IMR-90 (cell line): Measurements from ENCODE around the gene SEL1L3. TPM values are rescaled to one million over a fixed set of nuclear protein-coding genes. Genes with fewer than 3 reads are reported as not detected.

Experiments used
- ATAC-seq: fragments of 200-7000 bp; cut with Tn5 transposase; 2 replicates; pipeline ENCODE4 v1.9.1; 2020; ENCODE audit warnings: low read depth, mild to moderate bottlenecking, moderate library complexity
- BruUV-seq: library from RNA; stranded (reverse); fragments of 400-500 nt; replicated peaks from 2 replicates; lab custom pipeline; 2021; lab: Mats Ljungman, UMichigan
- CTCF ChIA-PET: fragments of 300-600 bp; formaldehyde crosslinking; extraction: SDS; loops from one replicate; lab custom pipeline; 2021; ENCODE audit warnings: antibody characterized with exemption; lab: Yijun Ruan, JAX
- POLR2A ChIA-PET: fragments of 300-600 bp; sonication (Branson Sonifier 250); formaldehyde crosslinking; loops from one replicate; lab custom pipeline; 2022; ENCODE audit warnings: antibody characterized with exemption; ENCODE audit not compliant: unreplicated experiment; lab: Charles Lee
- DNase-seq: peaks from one replicate; pipeline ENCODE4 v3.0.0; 2013
- H2AFZ ChIP-seq: replicated peaks from 2 replicates; pipeline ENCODE3; 2013; ENCODE audit warnings: low read length, mild to moderate bottlenecking; ENCODE audit not compliant: poor library complexity
- H2AK5ac ChIP-seq: 2 replicates; pipeline ENCODE4 v1.6.1; 2013; ENCODE audit warnings: low read depth, low read length, inconsistent platforms
- H2AK9ac ChIP-seq: replicated peaks from 2 replicates; pipeline ENCODE3; 2013; ENCODE audit warnings: mild to moderate bottlenecking, low read depth, low read length, moderate library complexity; ENCODE audit not compliant: poor library complexity
- H2BK120ac ChIP-seq: 2 replicates; pipeline ENCODE4 v1.6.1; 2013; ENCODE audit warnings: low read depth, low read length, inconsistent platforms
- H2BK15ac ChIP-seq: 3 replicates; pipeline ENCODE4 v1.6.1; 2013; ENCODE audit warnings: low read depth, low read length, inconsistent platforms
- H2BK20ac ChIP-seq: 2 replicates; pipeline ENCODE4 v1.6.1; 2013; ENCODE audit warnings: low read depth, mild to moderate bottlenecking, inconsistent platforms, low read length, moderate library complexity
- H2BK5ac ChIP-seq: 2 replicates; pipeline ENCODE4 v1.6.1; 2013; ENCODE audit warnings: mild to moderate bottlenecking, low read depth, low read length, inconsistent platforms; ENCODE audit not compliant: poor library complexity, severe bottlenecking
- H3K14ac ChIP-seq: replicated peaks from 2 replicates; pipeline ENCODE4 v1.6.1; 2013; ENCODE audit warnings: low read depth, low read length, inconsistent platforms
- H3K18ac ChIP-seq: 2 replicates; pipeline ENCODE4 v1.6.1; 2013; ENCODE audit warnings: low read depth, low read length, control low read depth
- H3K23ac ChIP-seq: 2 replicates; pipeline ENCODE4 v1.6.1; 2013; ENCODE audit warnings: low read depth, low read length, inconsistent platforms
- H3K27ac ChIP-seq: 2 replicates; pipeline ENCODE4 v1.5.1; 2013; ENCODE audit warnings: mild to moderate bottlenecking, control low read depth, low read length; ENCODE audit not compliant: insufficient read depth
- H3K27me3 ChIP-seq: 2 replicates; pipeline ENCODE4 v1.6.1; 2013; ENCODE audit warnings: low read length; ENCODE audit not compliant: control insufficient read depth, insufficient read depth
- H3K36me3 ChIP-seq: 2 replicates; pipeline ENCODE4 v1.6.1; 2013; ENCODE audit warnings: low read length, mixed read lengths; ENCODE audit not compliant: control insufficient read depth, insufficient read depth
- H3K4ac ChIP-seq: 2 replicates; pipeline ENCODE4 v1.6.1; 2013; ENCODE audit warnings: low read depth, low read length, inconsistent platforms
- H3K4me1 ChIP-seq: 2 replicates; pipeline ENCODE4 v1.6.1; 2013; ENCODE audit warnings: low read length, mixed read lengths; ENCODE audit not compliant: control insufficient read depth, insufficient read depth
- H3K4me2 ChIP-seq: 2 replicates; pipeline ENCODE4 v1.6.1; 2013; ENCODE audit warnings: low read depth, mild to moderate bottlenecking, control low read depth, low read length, moderate library complexity
- H3K4me3 ChIP-seq: 2 replicates; pipeline ENCODE4 v1.5.1; 2013; ENCODE audit warnings: low read depth, mild to moderate bottlenecking, control low read depth, low read length, moderate library complexity; ENCODE audit not compliant: insufficient read depth
- H3K56ac ChIP-seq: 2 replicates; pipeline ENCODE4 v1.6.1; 2013; ENCODE audit warnings: low read length, inconsistent platforms; ENCODE audit not compliant: insufficient read depth; ENCODE audit errors: extremely low read depth
- H3K79me1 ChIP-seq, 2 experiments: 2 replicates each; pipeline ENCODE4 v1.6.1; 2013; ENCODE audit warnings: low read length in 2 of 2, inconsistent platforms in 1 of 2, low read depth in 1 of 2
- H3K9ac ChIP-seq: 2 replicates; pipeline ENCODE4 v1.6.1; 2013; ENCODE audit warnings: low read depth, low read length, control low read depth
- H3K9me1 ChIP-seq: 2 replicates; pipeline ENCODE4 v1.6.1; 2013; ENCODE audit warnings: low read length, inconsistent platforms; ENCODE audit not compliant: insufficient read depth
- H3K9me3 ChIP-seq: 2 replicates; pipeline ENCODE4 v1.6.1; 2013; ENCODE audit warnings: low read length; ENCODE audit not compliant: control insufficient read depth, insufficient read depth
- H4K20me1 ChIP-seq: 2 replicates; pipeline ENCODE4 v1.6.1; 2013; ENCODE audit warnings: low read length, inconsistent platforms; ENCODE audit not compliant: insufficient read depth
- H4K5ac ChIP-seq: 2 replicates; pipeline ENCODE4 v1.6.1; 2013; ENCODE audit warnings: mild to moderate bottlenecking, low read depth, low read length, control low read depth
- H4K8ac ChIP-seq, 2 experiments: 2 replicates each; pipeline ENCODE4 v1.6.1; 2013; ENCODE audit warnings: low read depth in 2 of 2, low read length in 2 of 2, control low read depth in 1 of 2, inconsistent platforms in 1 of 2
- H4K91ac ChIP-seq: 2 replicates; pipeline ENCODE4 v1.6.1; 2013; ENCODE audit warnings: low read depth, low read length, inconsistent platforms; ENCODE audit not compliant: insufficient read depth
- BHLHE40 ChIP-seq: fragments of 150-350 bp; IDR thresholded peaks from 2 replicates; pipeline ENCODE4 v1.6.1; 2016; ENCODE audit warnings: mild to moderate bottlenecking, low read depth, low read length
- ELK1 ChIP-seq: fragments of 150-350 bp; IDR thresholded peaks from 2 replicates; pipeline ENCODE4 v1.6.1; 2016; ENCODE audit warnings: low read depth, mild to moderate bottlenecking, low read length, moderate library complexity, borderline replicate concordance
- MAFK ChIP-seq: IDR thresholded peaks from 2 replicates; pipeline ENCODE4 v1.6.1; 2012; ENCODE audit warnings: low read depth, low read length, improper control_type of control experiment
- MXI1 ChIP-seq: IDR thresholded peaks from 2 replicates; pipeline ENCODE4 v1.6.1; 2012; ENCODE audit warnings: low read depth, mild to moderate bottlenecking, low read length, moderate library complexity, borderline replicate concordance
- NFE2L2 ChIP-seq: fragments of 150-350 bp; IDR thresholded peaks from 2 replicates; pipeline ENCODE4 v1.6.1; 2016; ENCODE audit warnings: low read depth, mild to moderate bottlenecking, low read length
- RAD21 ChIP-seq: IDR thresholded peaks from 2 replicates; pipeline ENCODE4 v1.6.1; 2012; ENCODE audit warnings: low read length, improper control_type of control experiment
- RFX5 ChIP-seq: IDR thresholded peaks from 2 replicates; pipeline ENCODE4 v1.8.0; 2012; ENCODE audit warnings: low read depth, mild to moderate bottlenecking, low read length, moderate library complexity
- USF2 ChIP-seq: fragments of 150-350 bp; IDR thresholded peaks from 2 replicates; pipeline ENCODE4 v1.6.1; 2017; ENCODE audit warnings: mild to moderate bottlenecking, antibody characterized with exemption, low read length, low read depth
- WGBS, 2 experiments: methylation state at CpG; one replicate each; pipeline versions ENCODE4 v1.1.5 to v1.1.7; 2013; ENCODE audit warnings: missing lambda C conversion rate in 2 of 2; ENCODE audit not compliant: insufficient read length in 1 of 2; ENCODE audit errors: extremely low coverage in 2 of 2; 5-methylcytosine and 5-hydroxymethylcytosine counted together
- dilution Hi-C: fragments of 300-500 bp; cut with HindIII; formaldehyde crosslinking; loops from one replicate; pipeline ENCODE4 v1.14.3; 2018; ENCODE audit warnings: low sequenced_read_pairs; ENCODE audit not compliant: unreplicated experiment
- in situ Hi-C: fragments of 300-500 bp; cut with MboI; formaldehyde crosslinking; loops from 3 replicates; pipeline ENCODE4 v1.14.3; 2019; ENCODE audit warnings: low sequenced_read_pairs, inconsistent platforms, mixed read lengths
- intact Hi-C: fragments of 100-400 bp; cut with micrococcal nuclease; formaldehyde crosslinking; loops from 2 replicates; pipeline ENCODE4 v1.10.0; 2022
- polyA plus RNA-seq, 3 experiments: library from polyadenylated mRNA; depleted of rRNA; stranded (reverse); fragments of >200 nt; gene quantifications; 2 replicates each; pipeline ENCODE4 v1.2.3, GENCODE V29; 2012; ENCODE audit warnings: low replicate concordance in 1 of 3
- total RNA-seq: library from RNA; depleted of rRNA; stranded (reverse); fragments of >200 nt; gene quantifications from 2 replicates; pipeline ENCODE4 v1.2.3, GENCODE V29; 2012
- TF ChIP-seq, protein P1 (sequence below): conservative IDR thresholded peaks from 2 replicates; pipeline ENCODE4 v1.5.1; 2012; ENCODE audit warnings: mild to moderate bottlenecking, low read depth, low read length, improper control_type of control experiment

The SEL1L3 gene
- total and polyA plus RNA-seq, 2 of the 4 experiments (the other 2 are of a cell fraction): 16.4 to 43.7 TPM

DNA sequence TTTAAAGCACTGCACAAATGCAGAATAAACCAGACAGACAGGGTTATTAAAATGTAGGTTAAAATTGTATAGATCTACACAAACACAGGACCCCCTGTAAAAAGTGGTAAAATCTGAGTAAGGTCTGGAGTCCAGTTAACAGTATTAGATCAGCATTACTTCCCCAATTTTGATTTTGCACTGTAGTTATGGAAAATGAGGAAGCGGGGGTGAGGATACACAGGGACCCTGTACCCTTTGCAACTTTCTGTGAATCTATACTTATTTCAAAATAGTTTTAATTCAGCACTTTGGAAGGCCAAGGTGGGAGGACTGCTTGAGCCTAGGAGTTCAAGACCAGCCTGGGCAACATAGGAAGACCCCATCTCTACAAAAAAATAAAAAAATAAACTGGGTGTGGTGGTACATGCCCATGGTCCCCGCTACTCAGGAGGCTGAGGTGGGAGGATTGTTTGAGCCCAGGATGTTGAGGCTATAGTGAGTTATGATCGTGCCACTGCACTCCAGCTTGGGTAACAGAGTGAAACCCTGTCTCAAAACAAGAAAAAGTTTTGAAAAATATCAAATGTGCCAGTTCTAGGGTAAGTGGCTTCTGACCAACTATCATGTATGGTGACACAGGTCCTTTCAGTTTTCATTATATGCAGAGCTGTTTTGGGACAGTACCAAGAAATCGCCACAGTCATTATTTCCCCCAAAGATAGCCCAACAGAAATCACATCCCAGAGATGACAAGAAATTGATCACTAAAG, 17.7 kb downstream of the SEL1L3 start:
- Histone ChIP-seq H2BK15ac (no peak overlapping the region), H4K20me1 (no peaks in the 10 kb centered on the region), H3K79me1 (peaks cover 0 to 13% of the 10 kb centered on the region in 2 experiments; a peak in 1 of 4 replicates), H3K4me1 (peaks cover 1% of the 10 kb centered on the region; the same call in 1 of the 2 replicates), H3K4me2 (no peak overlapping the region), H3K23ac (no peak overlapping the region), H2AK5ac (no peak overlapping the region), H2BK20ac (no peak overlapping the region), H3K4me3 (no peak overlapping the region), H4K5ac (no peak overlapping the region), H2AFZ (no peak overlapping the region), H3K9me3 (no peaks in the 10 kb centered on the region), H3K56ac (no peak overlapping the region), H3K27ac (no peak overlapping the region), H3K4ac (no peak overlapping the region), H4K91ac (no peak overlapping the region), H3K14ac (no peak overlapping the region), H3K27me3 (no peaks in the 10 kb centered on the region), H3K9ac (no peak overlapping the region), H3K36me3 (no peaks in the 10 kb centered on the region; the same call in 1 of the 2 replicates), H2AK9ac (no peak overlapping the region), H3K9me1 (no peaks in the 10 kb centered on the region), H3K18ac (no peak overlapping the region), H2BK5ac (no peak overlapping the region), H2BK120ac (no peak overlapping the region), H4K8ac (no peak overlapping the region)
- TF ChIP-seq MAFK (no peak), USF2 (no peak), RFX5 (no peak), MXI1 (no peak), BHLHE40 (no peak), RAD21 (no peak), ELK1 (no peak), NFE2L2 (no peak)
- TF ChIP-seq, protein P1, sequence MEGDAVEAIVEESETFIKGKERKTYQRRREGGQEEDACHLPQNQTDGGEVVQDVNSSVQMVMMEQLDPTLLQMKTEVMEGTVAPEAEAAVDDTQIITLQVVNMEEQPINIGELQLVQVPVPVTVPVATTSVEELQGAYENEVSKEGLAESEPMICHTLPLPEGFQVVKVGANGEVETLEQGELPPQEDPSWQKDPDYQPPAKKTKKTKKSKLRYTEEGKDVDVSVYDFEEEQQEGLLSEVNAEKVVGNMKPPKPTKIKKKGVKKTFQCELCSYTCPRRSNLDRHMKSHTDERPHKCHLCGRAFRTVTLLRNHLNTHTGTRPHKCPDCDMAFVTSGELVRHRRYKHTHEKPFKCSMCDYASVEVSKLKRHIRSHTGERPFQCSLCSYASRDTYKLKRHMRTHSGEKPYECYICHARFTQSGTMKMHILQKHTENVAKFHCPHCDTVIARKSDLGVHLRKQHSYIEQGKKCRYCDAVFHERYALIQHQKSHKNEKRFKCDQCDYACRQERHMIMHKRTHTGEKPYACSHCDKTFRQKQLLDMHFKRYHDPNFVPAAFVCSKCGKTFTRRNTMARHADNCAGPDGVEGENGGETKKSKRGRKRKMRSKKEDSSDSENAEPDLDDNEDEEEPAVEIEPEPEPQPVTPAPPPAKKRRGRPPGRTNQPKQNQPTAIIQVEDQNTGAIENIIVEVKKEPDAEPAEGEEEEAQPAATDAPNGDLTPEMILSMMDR: no peak
- CTCF ChIA-PET: no interaction called here
- no peak for ATAC-seq
- in situ Hi-C loops: no loop called here
- 86% methylated on average over 2 of the region's 4 CpGs; no CpG with 5 or more reads in 1 of the 2 experiments for WGBS, 2 experiments
- BruUV-seq: no TSS peak
- POLR2A ChIA-PET: no interaction called here
- intact Hi-C loops: no loop called here
- dilution Hi-C loops: no loop called here
- no peak for DNase-seq
